Measurements from ENCODE around the gene SLC37A1. TPM values are rescaled to one million over a fixed set of nuclear protein-coding genes. Genes with fewer than 3 reads are reported as not detected.

Gene SLC37A1
- total RNA-seq, 1 experiment from 2014 or later, result 37.7 TPM

- no peak overlapping the region for H2BK120ac ChIP-seq (ENCODE audit: low read depth, low read length, poor library complexity, severe bottlenecking)
- no peak for TF ChIP-seq CTCF (conservative IDR thresholded peaks at IDR 0.05)
- H3K4ac ChIP-seq (ENCODE audit: low read depth, low read length), result no peak overlapping the region
- no peak overlapping the region for H2AFZ ChIP-seq (ENCODE audit: low read length)
- no peak overlapping the region for H3K27ac ChIP-seq (ENCODE audit: insufficient read length, low read depth, low read length)
- H3K4me2 ChIP-seq (ENCODE audit: insufficient read depth, insufficient read length, low read length), result no peak overlapping the region
- H3K79me2 ChIP-seq (ENCODE audit: insufficient read depth, low read length), result no peaks in the 10 kb centered on the region
- no peak overlapping the region for H4K91ac ChIP-seq (ENCODE audit: insufficient read length, low read depth, low read length)
- H4K20me1 ChIP-seq (ENCODE audit: control insufficient read depth, insufficient read depth, insufficient read length), result no peaks in the 10 kb centered on the region
- no peaks in the 10 kb centered on the region for H3K4me1 ChIP-seq (ENCODE audit: insufficient read depth, low read length)
- peaks cover 13 to 17% of the 10 kb centered on the region in 2 experiments for H3K4me1 Mint-ChIP-seq
- no CpG with 5 or more reads among the region's 11 CpGs for WGBS (ENCODE audit: extremely low coverage, insufficient read length, low lambda C conversion rate)
- H3K23me2 ChIP-seq (ENCODE audit: insufficient read length, low read depth, low read length, poor library complexity, severe bottlenecking), result peaks cover 4% of the 10 kb centered on the region
- H3K79me1 ChIP-seq (ENCODE audit: insufficient read depth, low read depth, low read length, poor library complexity, severe bottlenecking), result no peaks in the 10 kb centered on the region
- H2BK5ac ChIP-seq (ENCODE audit: insufficient read length, low read length), result no peak overlapping the region
- no peak overlapping the region for H2BK20ac ChIP-seq (ENCODE audit: low read depth, low read length, poor library complexity, severe bottlenecking)
- peaks cover 9% of the 10 kb centered on the region for H3K27me3 Mint-ChIP-seq (ENCODE audit: low read depth)
- peak overlapping the region; percentile 36 for H3K18ac ChIP-seq (ENCODE audit: insufficient read length, low read depth, low read length)
- H2BK15ac ChIP-seq (ENCODE audit: low read depth, low read length), result no peak overlapping the region
- no peak overlapping the region for H3K27ac Mint-ChIP-seq
- H3K9me3 ChIP-seq (ENCODE audit: control insufficient read depth, low read depth, low read length), result no peaks in the 10 kb centered on the region
- no peak overlapping the region for H4K5ac ChIP-seq (ENCODE audit: insufficient read length, low read depth, low read length)
- no peak overlapping the region for H2AK5ac ChIP-seq (ENCODE audit: insufficient read length, low read length)
- H3K9ac ChIP-seq (ENCODE audit: extremely low read depth, insufficient read length, low read length), result no peak overlapping the region
- H3K14ac ChIP-seq (ENCODE audit: insufficient read depth, low read length), result no peak overlapping the region
- H3K36me3 Mint-ChIP-seq (ENCODE audit: insufficient read depth in 1 of 3, low read depth in 3 of 3), result no peaks in the 10 kb centered on the region
- no peaks in the 10 kb centered on the region for H3K27me3 ChIP-seq (ENCODE audit: insufficient read depth, low read length)
- no peak overlapping the region for H3K56ac ChIP-seq (ENCODE audit: insufficient read length, low read depth, low read length)
- no peaks in the 10 kb centered on the region; a peak in 1 of 5 replicates for H3K9me3 Mint-ChIP-seq
- DNase-seq, result no peak
- H3K23ac ChIP-seq (ENCODE audit: insufficient read length, low read depth, low read length), result no peak overlapping the region
- no peak overlapping the region for H4K8ac ChIP-seq (replicated peaks; ENCODE audit: insufficient read length, low read depth, low read length)
- no peak overlapping the region for H3T11ph ChIP-seq (ENCODE audit: low read length)
- no peak overlapping the region for H2BK12ac ChIP-seq (ENCODE audit: insufficient read length, low read depth, low read length)
- no peak overlapping the region for H3K4me3 Mint-ChIP-seq
These were observed 4.4 kb upstream of the SLC37A1 start for GRCh38 chr21:42509244-42509643.
